Astrocyte (in vitro differentiated cells and primary cell): ENCODE results near the gene GADL1.

Source experiments
- EZH2 ChIP-seq: IDR thresholded peaks from 2 replicates; pipeline ENCODE4 v1.6.1; 2012; ENCODE audit warnings: mild to moderate bottlenecking, low read length, inconsistent platforms; ENCODE audit not compliant: insufficient read depth
- TF ChIP-seq, protein P1 (sequence below): IDR thresholded peaks from 2 replicates; pipeline ENCODE4 v1.5.1; 2011; ENCODE audit warnings: low read depth, mild to moderate bottlenecking, inconsistent platforms, low read length, moderate library complexity; ENCODE audit not compliant: insufficient read depth

DNA sequence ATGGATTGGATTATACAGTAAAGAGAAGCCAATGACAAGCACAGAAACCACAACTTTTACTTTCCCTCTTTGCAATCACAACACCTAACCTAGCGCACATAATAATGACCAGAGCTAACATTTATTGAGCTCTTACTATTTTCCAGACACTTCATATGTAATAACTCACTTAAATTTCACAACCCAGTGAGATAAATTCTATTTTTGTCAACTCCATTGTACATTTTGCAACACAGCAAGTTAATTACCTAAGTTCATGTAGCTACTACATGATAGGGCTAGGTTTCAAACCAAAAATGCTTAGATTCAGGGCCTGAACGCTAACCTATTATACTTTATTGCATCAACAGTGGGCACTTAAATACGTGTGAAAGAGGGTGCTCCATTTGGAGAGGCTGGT lies 89.5 kb downstream of the GADL1 start:
- TF ChIP-seq EZH2 = no peak
- TF ChIP-seq, protein P1, sequence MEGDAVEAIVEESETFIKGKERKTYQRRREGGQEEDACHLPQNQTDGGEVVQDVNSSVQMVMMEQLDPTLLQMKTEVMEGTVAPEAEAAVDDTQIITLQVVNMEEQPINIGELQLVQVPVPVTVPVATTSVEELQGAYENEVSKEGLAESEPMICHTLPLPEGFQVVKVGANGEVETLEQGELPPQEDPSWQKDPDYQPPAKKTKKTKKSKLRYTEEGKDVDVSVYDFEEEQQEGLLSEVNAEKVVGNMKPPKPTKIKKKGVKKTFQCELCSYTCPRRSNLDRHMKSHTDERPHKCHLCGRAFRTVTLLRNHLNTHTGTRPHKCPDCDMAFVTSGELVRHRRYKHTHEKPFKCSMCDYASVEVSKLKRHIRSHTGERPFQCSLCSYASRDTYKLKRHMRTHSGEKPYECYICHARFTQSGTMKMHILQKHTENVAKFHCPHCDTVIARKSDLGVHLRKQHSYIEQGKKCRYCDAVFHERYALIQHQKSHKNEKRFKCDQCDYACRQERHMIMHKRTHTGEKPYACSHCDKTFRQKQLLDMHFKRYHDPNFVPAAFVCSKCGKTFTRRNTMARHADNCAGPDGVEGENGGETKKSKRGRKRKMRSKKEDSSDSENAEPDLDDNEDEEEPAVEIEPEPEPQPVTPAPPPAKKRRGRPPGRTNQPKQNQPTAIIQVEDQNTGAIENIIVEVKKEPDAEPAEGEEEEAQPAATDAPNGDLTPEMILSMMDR = no peak
